Right lobe of liver (tissue), 6 donors: ENCODE results near the gene TSHZ1. TPM values are rescaled to one million over a fixed set of nuclear protein-coding genes. Genes with fewer than 3 reads are reported as not detected.

Source experiments
- ATAC-seq, 4 donors: fragments of 200-7000 bp; cut with Tn5 transposase; one replicate each; pipeline ENCODE4 v1.9.1; 2020; ENCODE audit warnings: mild to moderate bottlenecking in 4 of 4, moderate library complexity in 4 of 4
- DNase-seq, 3 donors: peaks; one replicate each; pipeline ENCODE4 v3.0.0-alpha.2; 2020
- H3K27ac ChIP-seq, 3 donors: fragments of 200-600 bp; one replicate each; pipeline ENCODE4 v1.8.0; 2022
- H3K27me3 ChIP-seq, 2 donors: fragments of 200-600 bp; one replicate each; pipeline ENCODE4 v1.8.0; 2022
- H3K36me3 ChIP-seq, 4 donors: fragments of 200-600 bp; sonication (generic) in 1 of 4; one replicate each; pipeline versions ENCODE4 v1.5.1 to v1.8.0; 2017 to 2022; ENCODE audit warnings: control low read depth in 1 of 4
- H3K4me1 ChIP-seq, 4 donors: fragments of 200-600 bp; sonication (generic) in 1 of 4; one replicate each; pipeline versions ENCODE4 v1.5.1 to v1.8.0; 2017 to 2022; ENCODE audit warnings: control low read depth in 1 of 4
- H3K4me3 ChIP-seq, 3 donors: fragments of 200-600 bp; one replicate each; pipeline ENCODE4 v1.8.0; 2022
- H3K9me3 ChIP-seq, 4 donors: fragments of 200-600 bp; sonication (generic) in 1 of 4; one replicate each; pipeline versions ENCODE4 v1.5.1 to v1.8.0; 2017 to 2022; ENCODE audit warnings: control low read depth in 1 of 4
- CTCF ChIP-seq, 4 donors: fragments of 200-600 bp in 3 of 4; fragments of 450-650 bp in 1 of 4; IDR thresholded peaks; one replicate each; pipeline versions ENCODE4 v1.5.1 to v1.8.0; 2016 to 2022; ENCODE audit warnings: antibody characterized with exemption in 4 of 4, mild to moderate bottlenecking in 2 of 4
- POLR2A ChIP-seq: fragments of 450-650 bp; IDR thresholded peaks from one replicate; pipeline ENCODE4 v1.6.1; 2017; ENCODE audit warnings: antibody characterized with exemption, mild to moderate bottlenecking
- WGBS: methylation state at CpG from one replicate; pipeline ENCODE4 v1.1.6; 2018; ENCODE audit warnings: low coverage, low lambda C conversion rate; ENCODE audit not compliant: insufficient coverage; ENCODE audit errors: missing lambda C conversion rate; 5-methylcytosine and 5-hydroxymethylcytosine counted together
- intact Hi-C, 2 donors: fragments of 100-400 bp; cut with DNase I; formaldehyde crosslinking; loops; one replicate each; pipeline versions ENCODE4 v1.11.2 to v1.14.1; 2022
- total RNA-seq, 6 experiments: library from RNA; depleted of rRNA in 2 of 6; stranded (reverse); fragments of >200 nt in 2 of 6; fragmentation: NEBNext Ultra II Directional in 3 of 6; extraction: Animal tissue kit (Norgen Biotek cat#: 25700) in 3 of 6; gene quantifications; one replicate each; pipeline versions ENCODE4 v1.1.0 to v1.2.4, GENCODE V29; 2016 to 2023
- donor health status: DM: no; HTN: yes; CAD: no.
- donor health status: DM: no; HTN: no; CAD: no.
- donor health status: DM: no; HTN: no; CAD: no.
- donor health status: DM: no; HTN: yes; CAD: no.
- donor health status: DM: no; HTN: yes; CAD: no.

TSHZ1 gene
- total RNA-seq, 6 experiments from 2014 or later = 6.4 to 13.3 (median 9.6) TPM

GRCh38 chr18:75162978-75163377 is 47.6 kb upstream of the TSHZ1 start:
- DNase-seq = peak in 1 of 3 donors; percentile 37
- H3K9me3 ChIP-seq = no peaks in the 10 kb centered on the region
- 55% methylated on average over 1 of the region's 4 CpGs for WGBS
- ATAC-seq = no peak
- no peaks in the 10 kb centered on the region for H3K36me3 ChIP-seq
- TF ChIP-seq POLR2A (no peak), CTCF (IDR thresholded peaks at IDR 0.05) (no peak)
- H3K4me1 ChIP-seq = no peaks in the 10 kb centered on the region
- H3K27ac ChIP-seq = no peak overlapping the region
- H3K4me3 ChIP-seq = no peak overlapping the region
- no peaks in the 10 kb centered on the region for H3K27me3 ChIP-seq
- intact Hi-C loops = no loop called here

- Histone ChIP-seq H3K4me3 (no peak overlapping the region), H3K4me1 (no peaks in the 10 kb centered on the region), H3K27ac (no peak overlapping the region), H3K9me3 (no peaks in the 10 kb centered on the region), H3K36me3 (no peaks in the 10 kb centered on the region), H3K27me3 (no peaks in the 10 kb centered on the region)
- ATAC-seq = no peak
- peak in 1 of 3 donors; percentile 23 for DNase-seq
- intact Hi-C loops = no loop called here
- WGBS = 50% methylated on average over 2 of the region's 4 CpGs
- TF ChIP-seq POLR2A (no peak), CTCF (IDR thresholded peaks at IDR 0.05) (no peak)
Measured at GRCh38 chr18:75163736-75164135, 46.9 kb upstream of the TSHZ1 start.

- Histone ChIP-seq H3K27ac (no peak overlapping the region), H3K4me3 (no peak overlapping the region), H3K27me3 (no peaks in the 10 kb centered on the region), H3K36me3 (no peaks in the 10 kb centered on the region), H3K9me3 (no peaks in the 10 kb centered on the region), H3K4me1 (no peaks in the 10 kb centered on the region)
- intact Hi-C loops = no loop called here
- WGBS = 63% methylated on average over 2 of the region's 3 CpGs
- DNase-seq (no peak), ATAC-seq (no peak)
- TF ChIP-seq POLR2A (no peak), CTCF (IDR thresholded peaks at IDR 0.05) (no peak)
Measured at GRCh38 chr18:75164479-75164878, 46.1 kb upstream of the TSHZ1 start.

- no peak for TF ChIP-seq CTCF (IDR thresholded peaks at IDR 0.05)
- TF ChIP-seq POLR2A = no peak
- ATAC-seq = no peak
- WGBS = 85% methylated on average over 6 of the region's 8 CpGs
Measured at GRCh38 chr18:75165926-75166325, 44.7 kb upstream of the TSHZ1 start.

GRCh38 chr18:75167137-75167536 is 43.5 kb upstream of the TSHZ1 start:
- Histone ChIP-seq H3K9me3 (no peaks in the 10 kb centered on the region), H3K4me1 (no peaks in the 10 kb centered on the region), H3K4me3 (no peak overlapping the region), H3K27me3 (no peaks in the 10 kb centered on the region), H3K36me3 (no peaks in the 10 kb centered on the region), H3K27ac (no peak overlapping the region)
- no peak for ATAC-seq
- WGBS = 79% methylated on average over 10 of the region's 10 CpGs
- intact Hi-C loops = no loop called here
- TF ChIP-seq CTCF (IDR thresholded peaks at IDR 0.05) (no peak), POLR2A (no peak)
- no peak for DNase-seq

More at GRCh38 chr18:75165926-75166325, 44.7 kb upstream of the TSHZ1 start:
- Histone ChIP-seq H3K4me3 (no peak overlapping the region), H3K27ac (no peak overlapping the region), H3K4me1 (no peaks in the 10 kb centered on the region), H3K36me3 (no peaks in the 10 kb centered on the region), H3K9me3 (no peaks in the 10 kb centered on the region), H3K27me3 (no peaks in the 10 kb centered on the region)
- intact Hi-C loops = no loop called here
- DNase-seq = no peak
